Smooth muscle cell (in vitro differentiated cells): Measurements from ENCODE around the gene FRAS1. TPM values are rescaled to one million over a fixed set of nuclear protein-coding genes. Genes with fewer than 3 reads are reported as not detected.

Experiments used
- DNase-seq: peaks from one replicate; lab custom pipeline; 2025; ENCODE audit not compliant: unreplicated experiment; lab: John Stamatoyannopoulos, UW
- H2AFZ ChIP-seq: fragments of 200-600 bp; sonication (generic); 2 replicates; pipeline ENCODE4 v1.6.0; 2016; ENCODE audit warnings: antibody characterized with exemption, low read depth, mild to moderate bottlenecking
- H3F3A ChIP-seq: fragments of 200-600 bp; sonication (generic); 2 replicates; pipeline ENCODE4 v1.6.0; 2017; ENCODE audit warnings: antibody characterized with exemption, low read depth
- H3K27ac ChIP-seq: fragments of 200-600 bp; sonication (generic); 2 replicates; pipeline ENCODE4 v1.5.1; 2016; ENCODE audit warnings: low read depth, mild to moderate bottlenecking
- H3K27me3 ChIP-seq: fragments of 200-600 bp; sonication (generic); 2 replicates; pipeline ENCODE4 v1.6.1; 2016; ENCODE audit warnings: low read depth, mild to moderate bottlenecking
- H3K36me3 ChIP-seq: fragments of 200-600 bp; sonication (generic); 2 replicates; pipeline ENCODE4 v1.5.1; 2016; ENCODE audit warnings: low read depth
- H3K4me1 ChIP-seq: fragments of 200-600 bp; sonication (generic); 2 replicates; pipeline ENCODE4 v1.5.1; 2016; ENCODE audit warnings: low read depth
- H3K4me2 ChIP-seq: fragments of 200-600 bp; sonication (generic); 2 replicates; pipeline ENCODE4 v1.6.0; 2016; ENCODE audit warnings: mild to moderate bottlenecking
- H3K4me3 ChIP-seq: fragments of 200-600 bp; sonication (generic); 2 replicates; pipeline ENCODE4 v1.5.1; 2016; ENCODE audit warnings: mild to moderate bottlenecking
- H3K79me2 ChIP-seq: fragments of 200-600 bp; sonication (generic); 2 replicates; pipeline ENCODE4 v1.6.0; 2016; ENCODE audit warnings: low read depth, mild to moderate bottlenecking
- H3K9ac ChIP-seq: fragments of 200-600 bp; sonication (generic); 2 replicates; pipeline ENCODE4 v1.6.0; 2016; ENCODE audit warnings: low read depth
- H3K9me3 ChIP-seq: fragments of 200-600 bp; sonication (generic); replicated peaks from 2 replicates; pipeline ENCODE4 v1.5.1; 2016; ENCODE audit warnings: low read depth
- H4K20me1 ChIP-seq: fragments of 200-600 bp; sonication (generic); 2 replicates; pipeline ENCODE4 v1.6.0; 2016; ENCODE audit warnings: low read depth
- CTCF ChIP-seq: fragments of 200-600 bp; sonication (generic); IDR thresholded peaks from 2 replicates; pipeline ENCODE4 v1.5.1; 2017; ENCODE audit warnings: borderline replicate concordance, mild to moderate bottlenecking, antibody characterized with exemption; ENCODE audit not compliant: insufficient read depth, poor library complexity, severe bottlenecking
- WGBS: methylation state at CpG from one replicate; pipeline ENCODE4 v1.1.7; 2016; ENCODE audit warnings: low lambda C conversion rate; 5-methylcytosine and 5-hydroxymethylcytosine counted together
- polyA plus RNA-seq: library from polyadenylated mRNA; unstranded; fragments of >200 nt; fragmentation: Nextera tagmentation; extraction: Ambion mirVana; gene quantifications from 2 replicates; pipeline ENCODE4 v1.2.1, GENCODE V29; 2016
- total RNA-seq: library from RNA; depleted of rRNA; stranded (reverse); fragments of >200 nt; gene quantifications from 2 replicates; pipeline ENCODE4 v1.2.3, GENCODE V29; 2014

Gene FRAS1
- total and polyA plus RNA-seq, 2 experiments from 2014 or later, result 0.55 to 8.1 TPM

DNA sequence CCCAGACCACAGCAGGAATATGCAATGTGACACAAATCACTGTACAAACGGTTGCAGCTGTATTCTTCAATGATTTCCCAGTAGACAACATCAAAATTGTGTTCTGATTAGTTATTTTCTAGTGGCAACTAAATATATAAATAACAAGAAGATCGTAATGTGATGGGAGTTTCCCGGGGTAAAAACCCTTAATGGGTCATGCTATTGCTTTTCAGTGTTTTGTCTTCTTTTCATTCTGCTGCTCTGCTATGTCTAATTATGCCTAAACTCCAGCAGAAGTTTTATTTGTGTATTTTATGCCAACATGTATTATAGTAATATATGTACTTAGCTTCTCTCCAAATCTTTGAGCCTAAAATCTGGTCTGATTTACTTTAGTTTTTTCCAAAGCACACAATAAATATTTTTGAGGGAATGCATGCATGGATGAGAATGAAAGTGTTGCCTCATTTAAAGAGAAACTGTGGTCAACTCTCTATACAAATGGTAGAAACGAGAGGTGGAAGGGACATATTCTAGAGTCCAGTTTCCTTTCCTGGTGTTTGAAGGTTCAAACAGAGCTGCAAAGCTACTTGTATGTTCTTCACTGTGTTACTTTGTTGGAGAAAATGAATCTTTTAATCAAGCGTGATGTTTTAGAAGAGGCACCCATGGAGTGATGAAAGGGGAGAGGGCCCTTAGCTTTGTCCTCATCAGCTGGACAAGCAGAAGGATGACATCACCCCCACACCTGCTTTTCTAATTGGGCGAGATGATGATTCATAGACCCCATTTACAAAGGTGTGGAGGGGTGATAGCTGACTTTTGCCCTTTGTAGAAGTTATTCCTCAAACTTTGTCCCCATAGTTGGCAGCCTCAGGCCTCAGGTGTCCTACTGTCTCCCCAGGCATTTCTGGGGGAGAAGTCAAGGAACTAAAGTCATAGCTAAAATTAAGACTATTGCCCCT is 129.7 kb downstream of the FRAS1 start:
- no peak overlapping the region for H3K4me2 ChIP-seq
- H3K79me2 ChIP-seq, result no peaks in the 10 kb centered on the region
- H3K9me3 ChIP-seq, result no peaks in the 10 kb centered on the region
- no peaks in the 10 kb centered on the region for H3K36me3 ChIP-seq
- H3K27ac ChIP-seq, result no peak overlapping the region
- no peak overlapping the region for H2AFZ ChIP-seq
- no peaks in the 10 kb centered on the region for H4K20me1 ChIP-seq
- H3K9ac ChIP-seq, result no peak overlapping the region
- H3F3A ChIP-seq, result no peaks in the 10 kb centered on the region
- H3K27me3 ChIP-seq, result no peaks in the 10 kb centered on the region
- 80% methylated on average over 6 of the region's 6 CpGs for WGBS
- DNase-seq, result no peak
- no peak for TF ChIP-seq CTCF
- H3K4me1 ChIP-seq, result no peaks in the 10 kb centered on the region
- no peak overlapping the region for H3K4me3 ChIP-seq

- 75% methylated on average over 1 of the region's 1 CpG for WGBS
- Histone ChIP-seq H3K79me2 (no peaks in the 10 kb centered on the region), H2AFZ (no peak overlapping the region)
These were observed 132.9 kb downstream of the FRAS1 start for GRCh38 chr4:78190068-78190467.

GRCh38 chr4:78190595-78190994 is 133.5 kb downstream of the FRAS1 start:
- no peak overlapping the region for H3K27ac ChIP-seq
- no peaks in the 10 kb centered on the region for H3K27me3 ChIP-seq
- TF ChIP-seq CTCF, result no peak
- H4K20me1 ChIP-seq, result no peaks in the 10 kb centered on the region
- no peaks in the 10 kb centered on the region for H3K36me3 ChIP-seq
- no peaks in the 10 kb centered on the region for H3K9me3 ChIP-seq
- DNase-seq, result no peak
- no peaks in the 10 kb centered on the region for H3K79me2 ChIP-seq
- no peaks in the 10 kb centered on the region for H3F3A ChIP-seq
- H3K4me1 ChIP-seq, result no peaks in the 10 kb centered on the region
- no peak overlapping the region for H3K9ac ChIP-seq
- H3K4me3 ChIP-seq, result no peak overlapping the region
- H2AFZ ChIP-seq, result no peak overlapping the region
- no peak overlapping the region for H3K4me2 ChIP-seq

More at GRCh38 chr4:78190068-78190467, 132.9 kb downstream of the FRAS1 start:
- no peak overlapping the region for H3K9ac ChIP-seq
- no peak overlapping the region for H3K4me2 ChIP-seq
- no peaks in the 10 kb centered on the region for H3K4me1 ChIP-seq
- no peaks in the 10 kb centered on the region for H3K36me3 ChIP-seq
- H3K4me3 ChIP-seq, result no peak overlapping the region
- H3K27me3 ChIP-seq, result no peaks in the 10 kb centered on the region
- no peak for TF ChIP-seq CTCF
- H4K20me1 ChIP-seq, result no peaks in the 10 kb centered on the region
- no peak for DNase-seq
- no peak overlapping the region for H3K27ac ChIP-seq
- H3F3A ChIP-seq, result no peaks in the 10 kb centered on the region
- no peaks in the 10 kb centered on the region for H3K9me3 ChIP-seq

DNA sequence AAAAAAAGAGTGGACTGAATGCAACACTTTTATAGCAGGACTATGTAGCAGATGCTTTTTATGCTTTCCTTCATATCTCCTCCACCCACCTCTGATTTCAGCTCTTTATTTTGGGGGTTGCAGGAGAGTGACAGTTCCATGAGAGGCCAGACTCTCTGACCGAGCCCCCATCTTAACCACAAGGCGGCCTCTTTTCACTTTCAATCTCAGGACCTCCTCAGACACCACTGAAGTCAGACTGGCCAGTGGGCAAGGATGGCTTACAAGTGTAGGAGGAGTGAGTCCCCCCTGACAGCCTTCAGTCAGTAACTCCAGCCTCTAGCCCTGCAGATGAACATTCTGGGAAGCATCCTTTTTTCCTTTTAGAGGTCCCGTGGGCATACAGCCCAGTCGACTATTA is 140.8 kb downstream of the FRAS1 start:
- Histone ChIP-seq H3F3A (no peaks in the 10 kb centered on the region), H3K36me3 (no peaks in the 10 kb centered on the region), H3K27me3 (no peaks in the 10 kb centered on the region), H3K9ac (no peak overlapping the region), H2AFZ (no peak overlapping the region), H4K20me1 (no peaks in the 10 kb centered on the region), H3K79me2 (no peaks in the 10 kb centered on the region), H3K4me3 (no peak overlapping the region), H3K4me1 (no peaks in the 10 kb centered on the region), H3K4me2 (no peak overlapping the region), H3K27ac (no peak overlapping the region), H3K9me3 (no peaks in the 10 kb centered on the region)
- 84% methylated on average over 4 of the region's 4 CpGs for WGBS
- DNase-seq, result no peak
- TF ChIP-seq CTCF, result no peak
